HG03520 (cell line): ENCODE data around the gene ASB5.
A peak's percentile ranks its signal among the peaks of the same experiment; 100 is the strongest.
"Not testable (repeated sequence)": the region's sequence is repeated elsewhere in the genome, so short reads cannot be mapped to it uniquely, and the experiment has no call there.

Experiments used
- ATAC-seq: cut with Tn5 transposase; IDR thresholded peaks from one replicate; pipeline ENCODE4 v1.9.1; 2021; ENCODE audit warnings: mild to moderate bottlenecking, moderate library complexity; ENCODE audit not compliant: unreplicated experiment

The ASB5 gene

DNA sequence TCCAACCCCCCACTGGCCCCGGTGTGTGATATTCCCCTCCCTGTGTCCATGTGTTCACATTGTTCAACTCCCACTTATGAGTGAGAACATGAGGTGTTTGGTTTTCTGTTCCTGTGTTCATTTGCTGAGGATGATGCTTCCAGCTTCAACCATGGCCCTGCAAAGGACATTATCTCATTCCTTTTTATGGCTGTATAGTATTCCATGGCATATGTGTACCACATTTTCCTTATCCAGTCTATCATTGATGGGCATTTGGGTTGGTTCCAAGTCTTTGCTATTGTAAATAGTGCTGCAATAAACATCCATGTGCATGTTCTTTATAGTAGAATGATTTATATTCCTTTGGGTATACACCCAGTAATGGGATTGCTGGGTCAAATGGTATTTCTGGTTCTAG, 10.5 kb upstream of the ASB5 start:
- ATAC-seq = not testable (repeated sequence)

DNA sequence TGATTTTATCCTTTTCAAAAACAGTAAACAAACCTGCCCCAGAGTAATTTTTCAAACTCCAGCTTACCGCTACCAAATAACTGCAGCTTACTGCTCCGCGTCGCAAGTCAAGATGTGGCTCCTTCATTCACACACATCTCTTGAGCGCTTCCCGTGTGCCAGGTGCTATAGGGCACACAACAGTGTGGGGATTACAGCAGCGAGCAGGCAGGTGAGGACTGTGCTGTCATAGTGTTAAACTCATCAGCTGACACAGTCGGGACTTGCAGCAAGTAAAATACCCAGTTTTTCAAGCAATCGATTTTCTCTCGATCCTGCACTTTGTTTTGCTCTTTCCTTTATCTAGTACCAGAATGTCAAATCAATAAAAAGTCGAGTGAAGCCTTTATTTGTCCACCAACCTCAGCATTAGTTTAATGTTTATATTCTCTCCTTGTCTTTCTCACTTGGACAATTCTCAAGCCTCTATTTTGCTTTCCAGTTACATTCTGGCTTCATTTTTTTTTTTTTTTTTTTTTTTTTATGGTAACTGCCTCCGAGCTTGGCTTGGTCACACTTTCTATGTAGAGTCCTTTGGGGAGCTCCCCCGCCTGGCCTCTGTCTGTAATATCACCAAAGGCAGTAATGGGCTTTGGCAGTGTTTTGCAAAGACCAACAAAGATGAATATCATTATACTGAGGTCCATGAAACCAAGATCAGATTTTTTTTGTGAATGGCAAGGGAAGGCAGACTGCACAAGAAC, 8.3 kb upstream of the ASB5 start:
- ATAC-seq = peak; percentile 87

DNA sequence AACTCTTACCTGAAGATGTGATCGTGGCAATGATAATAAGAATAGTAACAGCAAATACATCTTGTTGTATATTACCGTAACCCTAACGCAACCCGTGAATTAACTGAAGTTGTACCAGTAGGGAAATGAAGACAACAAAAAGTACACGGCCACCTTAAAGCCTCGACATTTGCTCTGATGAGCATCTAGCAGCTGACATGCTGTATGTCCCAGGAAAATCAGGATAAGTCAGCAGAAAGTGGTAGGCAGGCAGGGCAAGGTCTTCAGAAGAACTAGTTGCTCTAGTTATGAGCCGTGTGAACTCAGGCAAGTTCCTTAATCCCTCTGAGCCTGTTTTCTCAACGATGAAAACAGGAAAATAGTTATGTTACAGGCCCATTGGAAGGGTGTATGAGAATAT, 7.7 kb upstream of the ASB5 start:
- ATAC-seq = no peak

DNA sequence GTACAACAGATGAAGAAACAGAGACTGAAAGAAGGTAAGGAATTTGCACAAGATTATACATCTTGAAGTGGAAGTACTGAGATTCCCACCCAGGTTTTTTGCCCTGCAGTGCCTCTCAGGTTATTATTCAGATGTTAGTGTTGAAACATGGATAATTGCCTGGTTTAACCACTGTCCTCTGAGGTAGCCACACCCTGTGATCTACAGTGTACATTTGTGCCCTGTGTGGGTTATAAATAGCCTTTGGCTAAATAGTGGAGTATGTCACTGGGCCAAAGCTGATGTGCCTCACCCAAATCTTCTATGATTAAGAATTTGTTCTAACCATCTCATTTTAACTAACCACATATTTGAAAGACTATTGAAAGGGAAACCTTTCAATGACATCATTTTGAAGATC, 5.4 kb upstream of the ASB5 start:
- no peak for ATAC-seq

DNA sequence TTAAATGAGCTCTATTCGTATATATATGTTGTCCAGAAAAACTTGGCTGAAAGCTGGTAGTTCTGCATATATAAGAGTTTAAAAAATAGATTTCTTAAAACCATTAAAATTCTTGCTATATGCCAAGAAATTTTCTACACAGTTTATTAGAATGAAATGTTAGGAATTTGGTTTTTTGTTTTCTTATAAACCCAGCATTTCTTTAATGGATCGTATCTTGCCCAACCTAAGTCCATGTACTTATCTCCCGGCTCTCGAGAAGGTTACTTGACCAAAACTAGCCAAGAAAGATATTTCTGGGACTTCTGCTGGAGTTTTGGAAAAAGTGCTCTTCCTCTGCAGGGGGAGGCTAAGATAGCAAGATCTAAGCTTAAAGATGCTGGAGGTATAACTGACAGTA, 4.7 kb upstream of the ASB5 start:
- ATAC-seq = no peak

DNA sequence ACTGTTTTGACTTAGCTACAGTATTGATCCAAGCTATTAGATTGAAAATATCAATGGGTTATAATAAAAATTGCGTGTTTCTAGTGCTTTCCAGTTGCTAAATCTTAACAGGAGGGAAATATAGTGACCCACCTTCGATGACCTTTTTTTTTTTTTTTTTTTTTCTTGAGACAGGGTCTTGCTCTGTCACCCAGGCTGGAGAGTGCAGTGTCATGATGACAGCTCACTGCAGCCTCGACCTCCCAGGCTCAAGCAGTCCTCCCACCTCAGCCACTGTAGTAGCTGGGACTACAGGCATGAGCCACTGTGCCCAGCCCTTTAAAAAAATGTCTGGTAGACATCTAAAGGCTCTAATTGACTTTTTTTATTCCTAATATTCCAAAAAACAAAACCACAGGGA, 3.8 kb upstream of the ASB5 start:
- no peak for ATAC-seq

DNA sequence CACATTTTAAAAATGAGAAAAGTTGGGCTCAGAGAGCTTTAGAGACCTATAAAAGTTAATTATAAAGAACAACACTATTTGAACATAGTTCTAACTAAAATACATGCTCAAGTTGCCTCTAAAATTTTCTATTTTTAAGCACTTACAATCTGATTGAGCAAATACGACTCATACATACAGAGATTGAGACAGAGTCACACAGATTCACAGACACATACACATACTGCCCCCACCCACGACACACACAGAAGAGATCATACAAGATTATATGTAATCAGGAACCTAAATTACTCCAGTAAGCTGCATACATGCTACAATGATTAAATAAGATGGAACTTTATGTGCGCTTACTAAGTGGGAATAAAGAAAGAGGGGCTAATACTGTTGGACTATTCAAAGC, 2.7 kb upstream of the ASB5 start:
- no peak for ATAC-seq

DNA sequence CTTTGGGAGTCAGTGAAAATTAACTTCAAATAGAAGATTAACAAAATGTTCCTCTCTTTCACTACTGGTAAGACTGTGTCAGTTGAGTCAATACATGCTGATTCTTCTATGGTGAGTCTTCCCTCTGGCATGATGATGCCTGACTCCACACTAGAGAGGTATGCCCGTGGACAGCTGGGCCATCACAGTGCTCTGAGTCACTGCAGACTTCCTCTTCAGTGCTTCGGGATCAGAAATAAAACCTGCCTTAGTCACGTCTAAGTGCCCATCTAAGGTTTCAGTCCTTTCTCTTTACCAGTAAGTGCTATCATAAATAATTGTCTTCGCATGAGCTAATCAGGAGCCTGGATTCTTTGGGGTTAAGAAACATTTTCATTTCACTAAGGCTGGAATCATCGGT, 1.6 kb upstream of the ASB5 start:
- no peak for ATAC-seq

DNA sequence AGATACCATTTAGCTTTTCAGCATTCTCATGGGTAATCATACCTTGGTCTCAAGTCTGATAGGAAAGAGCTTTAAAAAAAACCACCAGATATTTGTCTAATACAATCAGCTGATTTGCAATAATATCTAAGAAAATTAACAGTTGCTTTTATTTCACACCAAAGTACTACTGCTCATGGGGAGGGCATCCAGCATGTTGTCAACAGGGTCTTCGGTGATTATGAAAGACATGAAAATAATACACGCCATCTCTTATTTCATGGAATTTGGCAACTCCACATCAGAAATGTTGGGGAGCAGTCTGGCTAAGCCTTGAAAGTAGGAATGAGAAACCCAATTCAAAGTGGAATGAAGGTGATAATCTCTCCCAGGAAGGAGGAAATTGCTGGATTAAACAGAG, 3.0 kb downstream of the ASB5 start:
- no peak for ATAC-seq

DNA sequence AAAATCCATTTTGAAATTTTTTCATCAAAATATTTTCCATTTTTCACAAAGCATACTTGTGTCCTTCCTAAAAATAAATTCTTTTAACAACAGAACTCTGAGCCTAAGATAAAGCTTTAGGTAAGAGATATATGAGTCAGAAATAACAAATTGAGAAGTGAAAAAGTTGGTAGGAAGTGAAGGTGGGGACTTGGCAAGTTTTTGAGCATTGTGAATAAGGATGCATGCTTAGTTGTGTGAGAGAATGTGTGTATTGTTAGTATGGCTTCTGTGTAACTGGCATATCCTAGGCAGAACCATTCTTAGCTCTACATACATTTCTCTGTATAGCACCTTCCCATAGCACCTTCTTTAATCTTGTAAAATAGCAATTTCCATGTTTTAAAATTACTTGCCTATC, 6.8 kb downstream of the ASB5 start:
- ATAC-seq = peak; percentile 94

DNA sequence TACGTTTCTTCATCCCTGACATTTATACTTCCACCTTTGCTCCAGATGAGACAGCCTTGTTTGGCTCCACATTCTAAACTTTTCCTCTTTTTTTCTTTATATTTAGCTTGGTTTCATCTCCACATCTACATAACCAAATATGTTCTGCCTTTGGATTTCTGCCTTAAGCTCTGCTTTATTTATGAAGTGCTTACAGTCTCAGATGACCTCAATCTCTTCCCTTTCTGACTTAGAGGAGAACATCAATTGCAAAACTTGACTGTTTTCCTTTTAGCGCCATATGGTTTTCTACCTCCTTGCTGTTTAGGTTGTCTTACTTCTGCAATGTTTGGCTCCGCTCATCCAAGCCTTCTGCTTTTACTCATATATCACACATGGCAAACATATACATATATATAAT, 7.5 kb downstream of the ASB5 start:
- ATAC-seq = no peak

DNA sequence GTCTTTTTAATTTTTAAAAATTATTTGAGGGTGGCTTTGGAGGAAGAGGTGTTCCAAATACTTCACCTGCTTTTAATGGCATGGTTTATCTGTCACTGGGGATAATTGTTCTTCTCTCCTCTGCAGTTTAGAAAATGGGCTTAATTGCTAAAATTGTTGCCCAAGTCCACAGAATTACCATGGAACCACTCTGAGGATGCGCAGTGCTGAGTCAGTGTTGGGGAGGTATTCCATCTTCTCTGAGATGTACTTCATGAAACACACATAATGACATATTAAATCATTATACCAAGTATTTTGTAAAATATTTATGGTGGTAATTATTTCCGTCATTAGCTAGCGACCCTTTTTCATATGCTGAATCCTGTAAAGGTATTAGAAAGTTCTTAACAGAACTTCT, 8.0 kb downstream of the ASB5 start:
- ATAC-seq = no peak

DNA sequence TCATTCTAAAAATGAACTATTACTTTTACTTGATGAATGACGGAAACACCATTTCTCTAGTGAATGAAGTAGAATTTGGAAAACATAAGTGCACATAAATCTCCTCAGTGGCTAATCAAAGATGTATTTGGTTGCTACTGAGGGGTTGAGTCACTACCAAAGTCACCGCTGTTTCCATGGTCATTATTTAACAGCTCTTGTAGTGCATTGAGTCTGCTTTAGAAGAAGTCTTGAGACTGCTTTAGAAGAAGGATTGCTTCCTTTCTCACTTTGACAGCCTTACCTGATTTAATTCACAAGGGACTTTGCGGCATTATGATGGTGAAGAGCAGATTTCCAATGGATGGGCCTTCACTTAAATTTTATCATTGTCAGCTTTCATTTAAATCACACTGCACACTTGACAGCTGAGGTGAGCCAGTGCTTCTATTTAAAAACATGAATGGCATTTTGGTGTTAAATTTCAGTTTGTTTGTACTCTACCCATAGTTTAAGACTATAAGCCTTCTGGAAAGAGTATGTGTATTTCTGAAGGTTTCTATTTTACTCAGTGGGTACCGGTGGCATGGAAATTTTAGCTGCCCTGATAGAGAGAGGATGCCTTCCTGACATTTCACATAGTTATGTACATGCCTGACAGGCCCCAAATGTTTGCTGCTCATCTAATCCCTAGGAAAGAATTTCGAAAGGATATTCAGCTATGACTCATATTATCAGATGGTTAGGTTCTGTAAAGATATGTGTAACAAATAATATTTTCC, 9.5 kb downstream of the ASB5 start:
- no peak for ATAC-seq

DNA sequence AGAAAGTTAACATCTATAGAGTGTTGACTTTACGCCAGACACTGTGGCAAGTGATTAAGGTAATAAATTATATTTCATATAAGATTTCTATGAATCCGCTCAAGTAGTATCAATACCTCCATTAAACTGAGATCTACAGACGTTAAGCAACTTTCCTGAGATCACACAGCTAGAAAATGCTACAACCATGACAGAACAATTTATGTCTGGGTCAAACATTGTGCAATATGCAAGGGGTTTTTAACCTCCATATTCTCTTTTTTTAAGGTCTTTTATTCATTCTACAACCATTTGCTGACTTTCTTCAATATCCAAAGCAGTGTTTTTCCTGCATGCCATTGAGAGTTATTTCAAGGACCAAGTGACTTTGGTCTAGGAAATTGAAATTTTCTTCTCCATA, 10.9 kb downstream of the ASB5 start:
- no peak for ATAC-seq

DNA sequence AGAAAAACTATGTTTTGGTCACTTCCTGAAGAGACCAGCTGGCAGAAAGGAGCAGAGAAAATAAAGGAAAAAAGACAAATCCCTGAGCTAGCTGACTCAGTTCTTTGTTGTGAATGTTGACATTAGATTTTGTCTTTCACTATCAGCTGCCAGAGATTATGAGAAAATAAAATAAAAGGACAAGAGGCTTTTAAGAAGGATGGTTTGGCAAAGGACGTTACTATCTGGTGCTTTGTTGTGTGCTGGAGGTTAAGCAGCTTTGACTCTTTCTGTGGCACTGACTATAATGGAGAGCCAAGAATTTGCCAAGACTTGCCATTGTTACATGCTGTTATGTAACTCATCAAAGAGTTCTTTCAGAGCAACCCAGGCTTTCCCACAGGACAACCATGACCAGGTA, 12.1 kb downstream of the ASB5 start:
- no peak for ATAC-seq

DNA sequence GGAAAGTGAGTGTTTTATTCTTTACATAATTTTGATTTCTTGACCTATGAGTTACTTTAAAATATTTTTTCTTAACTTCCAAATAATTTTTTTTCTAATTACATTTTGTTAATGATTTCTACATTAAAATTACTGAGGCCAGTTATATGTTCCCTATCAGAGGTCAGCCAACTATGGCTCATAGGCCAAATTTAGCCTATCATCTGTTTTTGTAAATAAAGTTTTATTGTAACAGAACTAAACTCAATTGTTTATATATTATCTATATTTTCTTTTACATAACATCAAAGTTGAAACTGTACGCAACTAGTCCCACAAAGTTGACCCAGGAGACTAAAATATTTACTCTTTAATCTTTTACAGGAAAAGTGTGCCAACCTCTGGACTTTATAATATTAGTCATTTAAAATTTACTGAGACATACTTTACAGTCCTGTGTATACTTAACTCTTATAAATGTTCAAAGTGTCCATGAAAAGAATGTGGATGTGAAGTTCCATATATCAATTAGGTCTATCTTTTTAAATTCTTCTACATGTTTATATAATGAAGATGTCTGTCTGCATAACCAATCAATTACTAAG, 26.2 kb downstream of the ASB5 start:
- no peak for ATAC-seq

DNA sequence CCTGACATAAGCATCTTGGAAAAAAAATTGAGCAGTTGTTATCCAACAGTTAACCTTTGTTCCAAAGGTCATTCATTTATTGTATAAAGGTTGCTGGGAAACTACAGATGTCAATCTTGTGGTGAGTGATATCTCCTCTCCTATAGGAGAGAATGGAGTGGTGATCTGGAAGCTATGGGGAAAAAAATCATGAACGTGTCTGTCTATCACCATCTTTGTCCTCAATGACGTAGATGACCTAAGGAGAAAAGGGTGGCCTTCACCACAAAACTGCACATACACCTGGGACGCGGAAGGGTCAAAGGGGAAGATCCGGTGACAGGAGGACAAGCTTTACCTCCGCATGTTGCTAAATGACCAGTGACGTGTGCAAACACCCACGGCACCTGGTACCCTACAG, 27.3 kb downstream of the ASB5 start:
- no peak for ATAC-seq

DNA sequence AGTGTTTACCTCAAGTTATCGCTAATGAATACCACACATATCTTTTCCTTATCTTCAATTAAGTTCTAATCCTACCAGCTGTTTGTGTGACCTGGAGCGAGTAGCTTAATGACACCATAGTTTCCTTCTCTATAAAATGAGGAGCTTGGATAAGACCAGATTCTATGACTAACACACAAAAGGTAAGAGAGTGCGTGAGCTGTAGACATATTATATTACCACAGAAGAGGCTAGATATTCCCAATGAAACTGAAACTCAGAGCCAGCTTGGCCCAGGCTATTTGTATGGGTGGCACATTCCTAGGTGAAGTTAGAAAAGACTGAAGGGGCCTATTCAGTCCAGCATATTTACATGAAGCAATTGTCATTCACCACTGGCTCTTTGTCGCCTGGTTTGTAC, 30.2 kb downstream of the ASB5 start:
- ATAC-seq = no peak

DNA sequence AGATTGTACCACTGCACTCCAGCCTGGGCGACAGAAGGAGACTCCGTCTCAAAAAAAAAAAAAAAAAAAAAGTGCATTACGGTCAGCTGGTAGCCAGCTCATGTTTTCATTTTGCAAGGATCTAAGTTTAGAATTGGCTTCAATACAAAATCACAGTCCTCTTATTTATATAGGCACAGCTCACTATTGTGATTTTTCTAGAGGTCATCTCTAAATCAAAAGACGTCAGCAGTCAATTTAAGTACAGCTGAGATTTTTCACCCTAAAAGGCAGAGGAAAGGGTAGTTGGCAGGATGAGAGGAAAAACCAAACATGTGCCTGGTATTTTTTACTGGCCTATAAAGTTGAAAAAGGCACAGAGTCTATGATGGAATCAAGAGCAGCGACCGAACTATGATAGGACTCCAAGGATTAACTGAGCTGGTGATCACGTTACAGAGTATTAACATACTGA, 30.8 kb downstream of the ASB5 start:
- ATAC-seq = no peak

DNA sequence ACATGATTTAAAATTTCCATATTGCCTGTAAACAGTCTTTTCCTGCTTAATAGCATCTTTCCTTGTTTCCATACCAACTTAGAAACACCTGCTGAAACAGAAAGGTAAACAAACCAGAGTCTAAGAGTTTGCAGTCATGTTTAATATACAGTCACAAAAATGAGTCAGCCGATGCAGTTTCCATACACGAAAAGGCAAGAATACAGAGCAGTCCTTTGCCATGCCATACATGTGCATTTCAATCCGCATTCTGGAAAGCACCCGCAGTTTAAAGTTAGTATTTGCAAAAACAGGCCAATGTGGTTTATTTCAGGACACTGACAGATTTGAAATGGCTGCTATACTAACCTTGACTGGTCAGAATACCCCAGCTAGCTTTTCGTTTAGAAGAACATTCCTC, 32.1 kb downstream of the ASB5 start:
- ATAC-seq = no peak

DNA sequence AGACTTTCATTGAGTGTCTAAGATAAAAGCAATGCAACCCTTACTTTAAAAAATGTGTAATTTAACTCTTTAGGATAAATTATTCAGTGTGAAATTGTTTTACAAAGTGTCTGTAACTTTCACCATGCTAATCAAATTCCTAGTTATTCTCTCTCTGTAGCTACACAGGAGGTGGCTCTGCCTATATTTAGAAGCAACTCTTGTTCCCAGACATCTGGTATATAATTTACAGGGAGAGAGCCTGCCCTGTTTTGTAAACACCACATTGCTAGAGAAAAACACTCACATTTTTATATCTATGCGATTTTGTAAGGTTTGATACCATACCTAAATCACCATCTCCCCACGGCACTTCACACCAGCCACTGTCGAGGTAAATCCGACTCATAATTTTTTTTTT, 38.2 kb downstream of the ASB5 start:
- ATAC-seq = no peak

DNA sequence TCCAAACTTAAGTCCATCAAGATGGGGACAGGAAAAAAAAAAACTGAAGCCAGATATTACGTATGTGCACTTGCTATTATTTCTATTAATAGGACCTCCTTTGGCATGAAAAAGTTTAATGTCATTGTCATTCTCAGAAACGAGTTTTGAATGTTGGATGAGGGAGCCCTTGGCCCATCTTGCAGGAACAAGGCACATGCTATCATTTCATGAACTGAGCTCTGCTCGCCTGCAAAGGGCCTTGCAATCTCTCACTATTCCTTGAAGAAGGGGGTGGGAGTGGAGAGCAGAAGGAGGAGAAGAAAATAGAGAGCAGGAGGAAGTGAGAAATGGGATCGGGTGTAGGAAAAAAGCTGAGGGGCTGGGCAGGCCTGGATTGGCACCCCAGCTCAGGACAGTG, 39.4 kb downstream of the ASB5 start:
- ATAC-seq = no peak
